A673 (cell line): ENCODE measurements around the gene GALNT13. TPM values are rescaled to one million over a fixed set of nuclear protein-coding genes. Genes with fewer than 3 reads are reported as not detected.

Experiments
- BruUV-seq: library from RNA; stranded (reverse); fragments of 400-500 nt; replicated peaks from 2 replicates; lab custom pipeline; 2021; lab: Mats Ljungman, UMichigan
- CTCF ChIA-PET: fragments of 300-600 bp; sonication (Branson Sonifier 250); formaldehyde crosslinking; loops from one replicate; lab custom pipeline; 2022; ENCODE audit warnings: antibody characterized with exemption; lab: Charles Lee
- POLR2A ChIA-PET: fragments of 300-600 bp; sonication (Branson Sonifier 250); formaldehyde crosslinking; loops from one replicate; lab custom pipeline; 2022; ENCODE audit warnings: antibody characterized with exemption; ENCODE audit not compliant: low non-redundant PET; lab: Charles Lee
- DNase-seq: peaks from one replicate; pipeline ENCODE4 v3.0.0-alpha.2; 2015; ENCODE audit warnings: low spot score
- H3K27ac ChIP-seq: fragments of 200-600 bp; sonication (generic); 2 replicates; pipeline ENCODE4 v1.5.1; 2016; ENCODE audit warnings: mixed run types, low read depth, mild to moderate bottlenecking, mixed read lengths, antibody characterized with exemption, low read length; ENCODE audit not compliant: poor library complexity, severe bottlenecking
- H3K27me3 ChIP-seq: fragments of 200-600 bp; sonication (generic); replicated peaks from 2 replicates; pipeline ENCODE4 v1.6.1; 2017; ENCODE audit warnings: mixed run types, low read depth, mild to moderate bottlenecking, mixed read lengths, antibody characterized with exemption, low read length; ENCODE audit not compliant: insufficient read depth, poor library complexity
- H3K36me3 ChIP-seq: fragments of 200-600 bp; sonication (generic); 2 replicates; pipeline ENCODE4 v1.6.1; 2016; ENCODE audit warnings: mixed run types, mild to moderate bottlenecking, mixed read lengths, antibody characterized with exemption, low read length; ENCODE audit not compliant: insufficient read depth, poor library complexity, severe bottlenecking
- H3K4me1 ChIP-seq: fragments of 200-600 bp; sonication (generic); 2 replicates; pipeline ENCODE4 v1.6.1; 2017; ENCODE audit warnings: mixed run types, mild to moderate bottlenecking, mixed read lengths, antibody characterized with exemption, low read length; ENCODE audit not compliant: insufficient read depth, poor library complexity, severe bottlenecking
- H3K4me3 ChIP-seq: fragments of 200-600 bp; sonication (generic); 2 replicates; pipeline ENCODE4 v1.5.1; 2016; ENCODE audit warnings: low read depth, mixed run types, mild to moderate bottlenecking, mixed read lengths, low read length; ENCODE audit not compliant: poor library complexity, severe bottlenecking
- H3K9me3 ChIP-seq: fragments of 200-600 bp; sonication (generic); 2 replicates; pipeline ENCODE4 v1.6.1; 2016; ENCODE audit warnings: mixed run types, low read depth, mild to moderate bottlenecking, mixed read lengths, antibody characterized with exemption, low read length; ENCODE audit not compliant: poor library complexity, severe bottlenecking
- EZH2 ChIP-seq: fragments of 200-600 bp; sonication (generic); IDR thresholded peaks from 2 replicates; pipeline ENCODE4 v1.6.1; 2017; ENCODE audit warnings: borderline replicate concordance, low read depth, mild to moderate bottlenecking, mixed read lengths, antibody characterized with exemption, low read length; ENCODE audit not compliant: poor library complexity, severe bottlenecking
- intact Hi-C: fragments of 100-400 bp; cut with micrococcal nuclease; formaldehyde crosslinking; loops from one replicate; pipeline ENCODE4 v1.10.0; 2022; ENCODE audit not compliant: unreplicated experiment
- total RNA-seq: library from RNA; stranded (reverse); gene quantifications from 2 replicates; pipeline ENCODE4 v1.2.3, GENCODE V29; 2021
- TF ChIP-seq, protein P1 (sequence below): fragments of 300-800, 200-600 bp; sonication (generic); conservative IDR thresholded peaks from 2 replicates; pipeline ENCODE4 v1.5.1; 2017; ENCODE audit warnings: low read depth, mild to moderate bottlenecking, antibody characterized with exemption, low read length, moderate library complexity, mixed read lengths

Gene GALNT13
- total RNA-seq, 1 experiment from 2014 or later, result not detected

DNA sequence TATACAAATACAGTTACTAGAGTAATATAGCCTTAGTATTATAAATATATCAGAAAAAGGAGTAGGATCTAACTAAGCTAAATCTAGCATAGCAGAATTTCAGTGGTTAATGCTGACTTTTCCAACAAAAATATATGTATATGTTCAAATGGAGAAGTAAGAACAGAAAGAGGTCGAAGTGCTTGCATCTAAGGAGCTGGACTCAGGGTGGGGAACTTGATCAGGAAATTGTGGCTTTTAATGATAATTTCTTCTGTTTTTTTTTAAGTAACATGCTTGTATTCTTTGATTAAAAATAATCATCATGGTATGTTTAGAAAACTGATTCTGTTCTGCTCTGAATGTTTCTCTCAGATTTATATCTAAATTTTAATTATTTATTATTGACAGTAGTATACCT is 327.1 kb downstream of the GALNT13 start:
- Histone ChIP-seq H3K27ac (no peak overlapping the region), H3K4me1 (no peaks in the 10 kb centered on the region), H3K4me3 (no peak overlapping the region), H3K27me3 (no peaks in the 10 kb centered on the region), H3K9me3 (no peaks in the 10 kb centered on the region), H3K36me3 (no peaks in the 10 kb centered on the region)
- POLR2A ChIA-PET, result no interaction called here
- no peak for DNase-seq
- intact Hi-C loops, result no loop called here
- TF ChIP-seq, protein P1, sequence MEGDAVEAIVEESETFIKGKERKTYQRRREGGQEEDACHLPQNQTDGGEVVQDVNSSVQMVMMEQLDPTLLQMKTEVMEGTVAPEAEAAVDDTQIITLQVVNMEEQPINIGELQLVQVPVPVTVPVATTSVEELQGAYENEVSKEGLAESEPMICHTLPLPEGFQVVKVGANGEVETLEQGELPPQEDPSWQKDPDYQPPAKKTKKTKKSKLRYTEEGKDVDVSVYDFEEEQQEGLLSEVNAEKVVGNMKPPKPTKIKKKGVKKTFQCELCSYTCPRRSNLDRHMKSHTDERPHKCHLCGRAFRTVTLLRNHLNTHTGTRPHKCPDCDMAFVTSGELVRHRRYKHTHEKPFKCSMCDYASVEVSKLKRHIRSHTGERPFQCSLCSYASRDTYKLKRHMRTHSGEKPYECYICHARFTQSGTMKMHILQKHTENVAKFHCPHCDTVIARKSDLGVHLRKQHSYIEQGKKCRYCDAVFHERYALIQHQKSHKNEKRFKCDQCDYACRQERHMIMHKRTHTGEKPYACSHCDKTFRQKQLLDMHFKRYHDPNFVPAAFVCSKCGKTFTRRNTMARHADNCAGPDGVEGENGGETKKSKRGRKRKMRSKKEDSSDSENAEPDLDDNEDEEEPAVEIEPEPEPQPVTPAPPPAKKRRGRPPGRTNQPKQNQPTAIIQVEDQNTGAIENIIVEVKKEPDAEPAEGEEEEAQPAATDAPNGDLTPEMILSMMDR, result no peak
- no peak for TF ChIP-seq EZH2
- BruUV-seq, result no TSS peak
- CTCF ChIA-PET, result no interaction called here

DNA sequence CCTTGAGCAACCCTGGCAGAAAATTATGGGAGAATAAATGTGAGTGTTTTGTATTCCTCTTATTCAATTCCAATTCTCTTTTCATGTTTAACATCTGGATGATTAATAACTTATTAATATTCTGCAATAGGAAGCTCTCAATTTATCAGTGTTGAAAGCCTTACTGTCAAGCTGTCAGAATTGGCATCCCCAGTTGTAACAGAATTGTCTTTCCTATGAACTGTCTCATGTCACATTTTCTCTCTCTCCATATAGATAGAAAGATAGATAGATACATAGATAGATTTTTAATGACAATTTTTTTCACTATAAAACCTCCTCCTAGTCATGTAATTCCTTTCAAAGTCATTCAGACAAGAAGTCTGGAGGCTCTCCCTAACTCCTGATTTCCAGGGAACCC is 331.5 kb downstream of the GALNT13 start:
- H3K27me3 ChIP-seq, result no peaks in the 10 kb centered on the region
- H3K9me3 ChIP-seq, result no peaks in the 10 kb centered on the region
- CTCF ChIA-PET, result no interaction called here
- no peak overlapping the region for H3K27ac ChIP-seq
- POLR2A ChIA-PET, result no interaction called here
- H3K36me3 ChIP-seq, result no peaks in the 10 kb centered on the region
- TF ChIP-seq, protein P1, result no peak
- TF ChIP-seq EZH2, result no peak
- no peak for DNase-seq
- no TSS peak for BruUV-seq
- no peaks in the 10 kb centered on the region for H3K4me1 ChIP-seq
- intact Hi-C loops, result no loop called here
- H3K4me3 ChIP-seq, result no peak overlapping the region

DNA sequence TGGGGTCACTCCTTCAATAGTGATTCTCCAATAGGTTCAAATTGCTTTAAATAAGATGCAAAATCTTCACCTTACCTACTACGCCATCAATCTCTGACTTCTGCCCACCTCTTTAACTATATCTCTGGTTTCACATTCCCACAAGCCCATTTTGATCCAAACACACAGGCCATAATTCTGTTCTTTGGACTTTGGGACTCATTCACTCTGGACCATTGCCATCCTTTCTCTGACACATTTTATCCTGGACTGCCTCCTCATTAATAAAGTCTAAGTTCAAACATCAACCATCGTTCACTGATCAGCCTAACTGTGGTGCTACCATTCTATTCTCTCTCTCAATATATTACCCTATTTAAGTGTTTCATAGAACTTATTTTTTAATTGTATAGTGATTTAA is 332.2 kb downstream of the GALNT13 start:
- POLR2A ChIA-PET, result no interaction called here
- Histone ChIP-seq H3K4me3 (no peak overlapping the region), H3K9me3 (no peaks in the 10 kb centered on the region), H3K27me3 (no peaks in the 10 kb centered on the region), H3K36me3 (no peaks in the 10 kb centered on the region), H3K4me1 (no peaks in the 10 kb centered on the region), H3K27ac (no peak overlapping the region)
- BruUV-seq, result no TSS peak
- intact Hi-C loops, result no loop called here
- no peak for TF ChIP-seq EZH2
- TF ChIP-seq, protein P1, result no peak
- CTCF ChIA-PET, result no interaction called here
- DNase-seq, result no peak
